ENCODE measurements around the gene WDFY4.

GRCh38 chr10:48776005-48776522 lies 91.4 kb downstream of the WDFY4 start:
- TF ChIP-seq, protein P1, sequence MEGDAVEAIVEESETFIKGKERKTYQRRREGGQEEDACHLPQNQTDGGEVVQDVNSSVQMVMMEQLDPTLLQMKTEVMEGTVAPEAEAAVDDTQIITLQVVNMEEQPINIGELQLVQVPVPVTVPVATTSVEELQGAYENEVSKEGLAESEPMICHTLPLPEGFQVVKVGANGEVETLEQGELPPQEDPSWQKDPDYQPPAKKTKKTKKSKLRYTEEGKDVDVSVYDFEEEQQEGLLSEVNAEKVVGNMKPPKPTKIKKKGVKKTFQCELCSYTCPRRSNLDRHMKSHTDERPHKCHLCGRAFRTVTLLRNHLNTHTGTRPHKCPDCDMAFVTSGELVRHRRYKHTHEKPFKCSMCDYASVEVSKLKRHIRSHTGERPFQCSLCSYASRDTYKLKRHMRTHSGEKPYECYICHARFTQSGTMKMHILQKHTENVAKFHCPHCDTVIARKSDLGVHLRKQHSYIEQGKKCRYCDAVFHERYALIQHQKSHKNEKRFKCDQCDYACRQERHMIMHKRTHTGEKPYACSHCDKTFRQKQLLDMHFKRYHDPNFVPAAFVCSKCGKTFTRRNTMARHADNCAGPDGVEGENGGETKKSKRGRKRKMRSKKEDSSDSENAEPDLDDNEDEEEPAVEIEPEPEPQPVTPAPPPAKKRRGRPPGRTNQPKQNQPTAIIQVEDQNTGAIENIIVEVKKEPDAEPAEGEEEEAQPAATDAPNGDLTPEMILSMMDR (IDR thresholded peaks at IDR 0.05; ENCODE audit: insufficient read depth, low read length, poor library complexity, severe bottlenecking) = no peak
- TF ChIP-seq EZH2phosphoT487 (conservative IDR thresholded peaks at IDR 0.05; ENCODE audit: low read length) = no peak
